ENCODE measurements around the gene PTPRE.

PTPRE gene

DNA sequence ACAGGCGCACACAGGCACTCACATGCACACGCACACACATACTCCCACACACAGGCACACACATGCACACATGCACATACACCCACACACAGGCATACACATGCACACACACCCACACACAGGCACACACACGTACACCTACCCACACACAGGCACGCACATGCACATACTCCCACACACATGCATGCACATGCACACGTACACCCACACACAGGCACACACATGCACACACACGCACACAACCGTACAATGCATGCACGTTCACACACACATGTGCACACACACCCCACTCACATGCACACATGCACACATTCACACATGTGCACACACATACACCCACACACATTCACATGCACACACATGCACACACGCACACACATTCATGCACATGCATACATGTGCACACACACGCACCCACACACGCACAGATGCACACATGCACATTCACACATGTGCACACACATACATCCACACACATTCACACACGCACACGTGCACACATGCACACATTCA, 160.0 kb downstream of the PTPRE start:
- in situ Hi-C loops (cut with HindIII; ENCODE audit: low sequenced_read_pairs) = no loop called here

DNA sequence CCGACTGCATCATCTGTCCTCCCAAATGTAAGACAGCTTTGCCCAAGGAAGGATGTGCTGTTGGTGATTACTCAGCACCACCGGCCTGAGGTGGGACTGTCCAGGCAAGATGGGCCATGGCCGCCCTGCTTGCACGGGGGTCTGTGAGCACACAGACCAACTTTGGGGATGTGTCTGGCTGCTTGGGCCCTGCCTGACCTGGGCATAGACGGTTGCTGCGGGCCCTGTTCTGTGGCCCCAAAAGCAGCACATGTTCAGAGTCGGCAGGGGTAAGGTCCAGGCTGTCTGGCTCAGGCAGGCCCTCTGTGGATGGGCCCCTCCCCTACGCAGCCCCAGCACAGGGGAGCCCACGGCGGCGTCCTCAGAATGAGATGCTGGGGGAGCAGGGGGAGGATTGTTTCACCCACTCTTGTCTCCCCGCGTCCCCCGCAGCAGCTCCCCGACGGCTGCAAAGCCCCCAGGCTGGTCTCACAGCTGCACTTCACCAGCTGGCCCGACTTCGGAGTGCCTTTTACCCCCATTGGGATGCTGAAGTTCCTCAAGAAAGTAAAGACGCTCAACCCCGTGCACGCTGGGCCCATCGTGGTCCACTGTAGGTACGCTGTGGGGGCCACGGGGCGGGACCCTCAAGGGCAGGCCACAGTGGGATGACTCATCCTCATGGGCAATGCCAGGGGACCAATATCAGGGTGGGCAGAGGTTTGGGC, 160.9 kb downstream of the PTPRE start:
- in situ Hi-C loops (cut with HindIII; ENCODE audit: low sequenced_read_pairs) = no loop called here

DNA sequence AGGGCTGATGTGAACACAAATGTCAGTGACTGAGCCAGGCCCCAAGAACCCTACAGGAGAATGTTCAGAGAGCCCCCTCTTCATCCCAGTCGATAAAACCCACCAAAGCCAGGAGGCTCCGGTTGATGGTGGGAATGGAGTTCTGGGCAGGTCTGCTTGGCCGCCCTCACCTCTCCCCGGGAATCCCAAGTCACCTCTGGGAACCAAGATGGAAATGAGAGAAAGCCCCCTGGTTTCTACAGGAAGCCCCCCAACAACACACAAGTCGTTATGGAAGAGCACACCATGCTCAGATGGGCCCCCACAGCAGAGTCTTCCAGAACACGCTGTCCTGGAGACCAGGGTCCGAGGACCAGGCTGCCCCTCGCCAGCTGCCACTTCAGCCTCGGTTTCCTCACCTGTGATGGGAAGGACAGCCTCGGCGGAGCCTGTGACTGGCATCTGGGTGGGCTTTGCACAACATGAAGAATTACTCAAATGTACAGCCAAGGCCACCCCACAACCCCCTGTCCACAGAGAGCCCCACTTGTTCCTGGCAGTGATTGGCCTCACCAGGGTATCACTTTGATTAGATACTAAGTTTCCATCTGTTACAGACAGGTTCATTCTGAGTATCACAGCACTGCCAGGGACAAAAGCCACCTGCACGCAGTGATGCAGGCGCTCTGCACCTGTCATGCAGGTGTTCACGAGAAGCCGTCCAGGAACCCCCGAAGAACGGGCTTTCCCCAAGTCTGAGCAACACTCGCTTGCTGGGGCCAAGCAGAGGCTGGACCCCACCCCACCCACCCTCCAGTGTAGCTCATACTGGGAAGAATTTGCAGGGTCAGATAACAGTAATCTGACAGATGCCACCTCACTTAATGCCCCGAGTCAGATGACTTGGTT, 161.7 kb downstream of the PTPRE start:
- in situ Hi-C loops (cut with HindIII; ENCODE audit: low sequenced_read_pairs) = no loop called here

DNA sequence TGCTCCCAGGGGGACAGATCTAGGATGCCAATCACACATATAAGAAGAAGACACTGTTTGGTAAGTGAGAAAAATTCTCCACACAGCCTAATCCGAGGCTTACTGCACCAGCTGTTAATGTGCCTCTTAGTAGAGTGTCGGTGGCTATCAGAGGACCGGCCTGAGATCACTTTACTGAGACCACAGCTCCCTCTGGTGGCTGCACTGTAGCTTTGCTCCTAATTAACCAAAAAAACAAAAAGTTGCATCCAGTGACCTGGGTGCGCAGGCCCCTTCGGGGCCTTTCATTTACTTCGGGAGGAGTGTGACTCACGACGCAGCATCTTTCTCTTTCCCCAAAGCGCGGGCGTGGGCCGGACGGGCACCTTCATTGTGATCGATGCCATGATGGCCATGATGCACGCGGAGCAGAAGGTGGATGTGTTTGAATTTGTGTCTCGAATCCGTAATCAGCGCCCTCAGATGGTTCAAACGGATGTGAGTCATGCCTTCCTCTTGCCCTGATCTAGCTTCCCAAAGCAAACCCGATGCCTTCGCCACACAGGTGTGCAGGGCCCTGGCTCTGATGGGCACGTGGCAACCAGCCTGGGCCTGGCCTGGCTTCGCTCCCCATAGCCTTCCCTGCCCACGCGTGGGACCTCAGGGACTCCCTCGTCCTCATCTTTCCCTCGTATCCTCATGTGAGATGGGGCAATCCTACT, 162.6 kb downstream of the PTPRE start:
- in situ Hi-C loops (cut with HindIII; ENCODE audit: low sequenced_read_pairs) = no loop called here

DNA sequence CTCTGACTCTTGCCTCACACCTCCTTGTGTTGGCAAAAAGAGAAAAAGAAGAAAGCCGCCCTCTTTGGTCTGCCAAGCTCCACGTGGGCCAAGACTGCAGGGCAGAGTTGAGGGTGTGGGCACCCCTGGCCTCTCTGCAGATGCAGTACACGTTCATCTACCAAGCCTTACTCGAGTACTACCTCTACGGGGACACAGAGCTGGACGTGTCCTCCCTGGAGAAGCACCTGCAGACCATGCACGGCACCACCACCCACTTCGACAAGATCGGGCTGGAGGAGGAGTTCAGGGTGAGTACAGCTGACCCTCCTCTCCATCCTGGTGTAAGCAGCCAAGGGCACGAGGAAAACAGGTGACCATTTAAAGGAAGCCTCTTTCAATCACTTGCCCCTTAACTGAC, 163.3 kb downstream of the PTPRE start:
- in situ Hi-C loops (cut with HindIII; ENCODE audit: low sequenced_read_pairs) = no loop called here

DNA sequence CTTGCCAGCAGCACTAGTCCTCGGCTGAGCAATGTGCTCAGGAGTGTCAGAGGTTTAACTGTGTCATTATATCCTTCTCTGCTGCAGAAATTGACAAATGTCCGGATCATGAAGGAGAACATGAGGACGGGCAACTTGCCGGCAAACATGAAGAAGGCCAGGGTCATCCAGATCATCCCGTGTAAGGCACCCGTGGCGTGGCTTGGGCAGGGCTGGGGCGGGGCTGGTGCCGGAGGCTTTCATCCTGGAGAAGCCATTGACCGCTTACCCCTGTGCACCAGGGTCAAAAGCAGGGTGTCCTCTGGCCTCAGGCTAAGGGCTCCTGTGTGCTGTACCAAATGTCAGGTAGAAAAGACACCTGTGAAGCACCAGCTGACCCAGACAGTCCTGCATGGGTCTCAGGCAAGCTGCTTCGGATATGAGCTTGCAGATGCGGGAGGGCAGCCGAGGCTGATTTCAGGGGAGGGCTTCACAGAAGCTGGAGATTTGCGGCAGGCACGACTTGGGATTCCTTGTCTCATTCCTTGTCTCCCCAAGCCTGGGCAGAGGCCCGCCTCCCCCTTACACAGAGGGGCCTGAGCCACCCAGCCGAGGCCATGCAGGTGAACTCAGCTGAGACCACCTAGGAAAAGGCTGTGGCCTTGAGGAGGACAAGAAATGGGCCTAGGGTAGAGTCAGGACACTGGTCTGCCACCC, 164.0 kb downstream of the PTPRE start:
- in situ Hi-C loops (cut with HindIII; ENCODE audit: low sequenced_read_pairs) = no loop called here

DNA sequence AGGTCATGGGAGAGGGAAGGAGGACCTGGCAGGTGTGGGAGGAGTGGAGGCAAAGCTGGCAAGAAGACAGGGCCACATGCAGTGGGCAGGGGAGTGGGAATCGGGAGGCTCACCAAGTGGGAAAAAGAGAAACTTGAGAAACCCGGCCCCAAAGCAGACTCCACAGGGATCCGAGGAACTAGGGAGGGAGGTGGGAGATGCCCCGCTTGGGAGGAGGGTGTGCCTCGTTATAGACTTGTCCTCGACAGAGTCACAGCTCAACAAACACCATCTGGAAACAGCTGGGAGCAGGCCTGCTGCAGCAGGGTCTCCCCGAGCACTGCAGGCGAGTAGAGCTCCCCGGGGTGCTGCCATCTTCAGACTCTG, 164.5 kb downstream of the PTPRE start:
- in situ Hi-C loops (cut with HindIII; ENCODE audit: low sequenced_read_pairs) = no loop called here

DNA sequence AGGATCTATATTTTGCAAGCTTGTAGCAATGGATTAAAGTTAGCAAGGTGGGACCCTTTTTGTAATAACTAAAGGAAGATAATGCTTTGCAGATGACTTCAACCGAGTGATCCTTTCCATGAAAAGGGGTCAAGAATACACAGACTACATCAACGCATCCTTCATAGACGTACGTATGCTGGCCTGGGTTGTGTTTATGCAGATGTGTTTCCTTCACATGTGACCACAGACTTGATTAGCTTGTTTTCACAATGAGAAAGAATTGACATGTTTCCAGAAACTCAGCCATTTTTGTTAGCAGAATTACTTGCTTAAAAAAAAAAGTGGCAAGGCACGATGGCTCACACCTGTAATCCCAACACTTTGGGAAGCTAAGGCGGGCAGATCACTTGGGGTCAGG, 165.1 kb downstream of the PTPRE start:
- in situ Hi-C loops (cut with HindIII; ENCODE audit: low sequenced_read_pairs) = no loop called here

DNA sequence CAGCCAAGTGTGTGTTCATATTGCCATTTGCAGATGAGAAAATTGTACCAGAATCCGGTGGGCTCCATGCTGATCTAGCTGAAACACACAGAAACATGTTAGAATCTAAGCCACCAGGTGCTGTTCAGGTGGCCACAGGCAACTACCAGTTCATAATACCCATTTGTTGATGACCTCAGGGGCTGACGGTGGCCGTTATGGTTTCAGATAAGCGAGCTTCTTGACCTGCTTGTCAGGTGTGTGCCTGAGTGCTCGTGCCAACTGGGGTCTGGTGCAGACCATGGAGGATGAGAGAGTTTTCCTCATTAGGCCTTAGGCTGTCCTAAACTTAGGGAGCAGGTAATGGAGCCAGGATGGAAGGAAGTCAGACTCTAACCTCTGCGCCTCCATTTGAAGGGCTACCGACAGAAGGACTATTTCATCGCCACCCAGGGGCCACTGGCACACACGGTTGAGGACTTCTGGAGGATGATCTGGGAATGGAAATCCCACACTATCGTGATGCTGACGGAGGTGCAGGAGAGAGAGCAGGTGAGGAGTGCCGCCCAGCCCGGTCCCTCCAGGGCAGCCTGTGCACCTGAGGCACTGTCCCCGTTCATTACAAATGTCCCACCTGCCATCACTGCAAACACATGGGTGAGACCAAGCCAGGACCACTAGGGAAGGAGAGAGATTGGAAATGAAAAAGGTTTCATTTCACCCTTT, 166.2 kb downstream of the PTPRE start:
- in situ Hi-C loops (cut with HindIII; ENCODE audit: low sequenced_read_pairs) = no loop called here

DNA sequence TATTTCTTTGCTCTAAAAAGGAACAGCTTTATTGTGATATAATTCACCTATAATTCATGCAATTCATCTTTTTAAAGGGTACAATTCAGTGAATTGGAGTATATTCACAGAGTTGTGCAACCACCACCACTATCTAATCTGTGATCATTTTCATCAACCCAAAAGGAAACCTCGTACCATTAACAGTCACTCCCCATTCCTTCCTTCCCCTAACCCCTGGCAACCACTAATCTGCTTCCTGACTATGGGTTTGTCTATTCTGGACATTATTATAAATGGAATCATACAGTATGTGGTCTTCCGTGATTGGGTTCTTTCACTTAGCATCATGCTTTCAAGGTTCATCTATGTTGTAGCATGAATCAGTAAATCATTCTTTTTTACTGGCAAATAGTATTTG, 167.0 kb downstream of the PTPRE start:
- in situ Hi-C loops (cut with HindIII; ENCODE audit: low sequenced_read_pairs) = no loop called here

DNA sequence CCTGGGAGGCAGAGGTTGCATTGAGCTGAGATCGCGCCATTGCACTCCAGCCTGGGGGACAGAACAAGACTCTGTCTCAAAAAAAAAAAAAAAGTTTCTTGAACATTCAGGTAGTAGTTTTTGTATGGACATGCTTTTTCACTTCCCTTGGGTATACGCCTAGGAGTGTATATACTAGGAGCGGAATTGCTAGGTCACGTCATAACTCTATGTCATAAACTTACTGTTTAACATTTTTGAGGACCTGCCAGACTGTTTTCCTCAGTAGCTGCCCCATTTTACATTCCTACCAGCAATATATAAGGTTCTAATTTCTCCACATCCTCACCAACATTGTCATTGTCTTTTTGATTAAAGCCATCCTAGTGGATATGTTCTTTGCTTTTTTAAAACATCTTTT, 167.7 kb downstream of the PTPRE start:
- in situ Hi-C loops (cut with HindIII; ENCODE audit: low sequenced_read_pairs) = no loop called here

DNA sequence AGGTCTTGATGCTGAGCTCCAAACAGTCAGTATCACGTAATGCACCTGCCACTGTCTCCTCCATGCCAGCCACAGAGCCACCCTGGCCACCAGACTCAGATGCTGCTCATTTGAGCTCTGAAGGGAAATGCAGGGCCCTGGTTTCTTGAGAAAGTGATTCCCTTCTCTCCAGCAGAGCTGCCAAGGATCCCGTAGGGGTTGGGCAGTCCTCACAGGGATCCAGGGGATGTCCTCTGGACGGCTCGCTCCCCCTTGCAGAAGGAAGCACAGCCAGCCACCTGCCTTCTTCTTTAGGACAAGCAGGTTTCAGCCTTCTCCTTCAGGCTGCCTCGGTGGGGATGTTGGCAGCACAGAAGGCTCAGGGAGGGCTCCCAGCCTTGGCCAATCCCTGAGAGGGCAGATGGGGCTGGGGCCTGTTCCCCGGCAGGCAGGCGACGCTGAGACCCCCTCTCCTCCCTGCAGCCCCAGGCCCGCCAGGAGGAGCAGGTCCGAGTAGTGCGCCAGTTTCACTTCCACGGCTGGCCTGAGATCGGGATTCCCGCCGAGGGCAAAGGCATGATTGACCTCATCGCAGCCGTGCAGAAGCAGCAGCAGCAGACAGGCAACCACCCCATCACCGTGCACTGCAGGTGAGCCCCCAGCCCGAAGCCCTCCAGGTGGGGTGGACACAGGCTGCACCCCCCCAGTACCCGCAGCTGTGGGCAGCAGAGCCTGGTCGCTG, 170.4 kb downstream of the PTPRE start:
- in situ Hi-C loops (cut with HindIII; ENCODE audit: low sequenced_read_pairs) = no loop called here

DNA sequence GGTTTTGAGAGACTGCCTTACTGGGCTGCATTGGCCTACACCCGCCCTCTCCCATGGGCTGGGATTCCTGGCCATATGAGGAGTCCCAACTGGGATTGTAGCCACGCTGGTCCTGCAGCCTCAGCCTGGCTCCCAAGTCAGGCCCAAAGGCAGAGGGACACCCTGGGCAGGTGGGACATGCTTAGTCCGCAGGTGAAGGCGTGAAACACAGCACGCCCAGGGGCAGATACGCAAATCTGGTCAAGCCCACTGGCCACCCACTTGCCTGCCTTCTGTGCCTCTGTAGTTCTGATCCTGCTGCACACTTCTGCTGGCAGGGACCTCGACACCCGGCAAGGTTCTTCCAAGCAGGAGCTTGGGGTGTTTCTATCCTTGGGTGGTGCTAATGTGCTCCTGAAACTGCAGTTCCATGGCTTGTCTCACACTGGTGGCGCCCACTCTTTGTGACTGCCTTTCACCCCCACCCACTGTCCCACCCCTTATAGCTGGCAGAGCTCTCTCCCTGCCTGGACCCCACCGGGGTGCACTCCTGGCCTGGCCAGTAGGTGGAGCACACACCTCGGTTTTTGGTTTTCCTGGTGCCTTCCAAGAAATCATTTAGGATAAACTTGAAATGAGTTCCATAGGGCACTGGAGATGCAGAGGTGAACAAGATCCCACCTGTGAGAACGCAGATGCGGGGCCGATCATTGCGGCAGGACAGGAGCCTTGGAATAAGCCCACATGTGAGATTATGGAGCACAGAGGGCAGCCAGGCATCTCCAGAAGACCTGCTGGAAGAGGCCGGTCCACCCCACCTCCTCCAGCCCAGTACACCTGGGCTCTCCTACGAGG, 171.4 kb downstream of the PTPRE start:
- in situ Hi-C loops (cut with HindIII; ENCODE audit: low sequenced_read_pairs) = no loop called here

DNA sequence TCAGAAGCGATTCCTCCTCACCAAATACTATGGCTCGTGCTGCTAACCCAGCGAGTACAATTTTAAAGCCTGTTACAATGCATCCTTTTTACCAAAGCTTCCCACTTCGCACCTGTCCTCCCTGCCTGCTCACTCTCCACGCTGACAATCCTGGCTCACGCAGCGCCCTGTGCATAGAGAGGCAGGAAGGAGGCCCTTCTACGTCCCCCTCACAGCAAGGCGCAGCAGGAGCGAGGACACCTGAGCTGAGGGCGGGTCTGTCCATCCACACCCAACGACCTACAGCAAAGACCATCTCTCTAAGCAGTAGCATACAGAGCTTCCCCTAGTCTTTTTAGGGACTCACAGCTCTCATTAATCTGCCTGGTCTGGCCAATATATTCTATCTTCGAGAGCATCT, 173.3 kb downstream of the PTPRE start:
- in situ Hi-C loops (cut with HindIII; ENCODE audit: low sequenced_read_pairs) = no loop called here

DNA sequence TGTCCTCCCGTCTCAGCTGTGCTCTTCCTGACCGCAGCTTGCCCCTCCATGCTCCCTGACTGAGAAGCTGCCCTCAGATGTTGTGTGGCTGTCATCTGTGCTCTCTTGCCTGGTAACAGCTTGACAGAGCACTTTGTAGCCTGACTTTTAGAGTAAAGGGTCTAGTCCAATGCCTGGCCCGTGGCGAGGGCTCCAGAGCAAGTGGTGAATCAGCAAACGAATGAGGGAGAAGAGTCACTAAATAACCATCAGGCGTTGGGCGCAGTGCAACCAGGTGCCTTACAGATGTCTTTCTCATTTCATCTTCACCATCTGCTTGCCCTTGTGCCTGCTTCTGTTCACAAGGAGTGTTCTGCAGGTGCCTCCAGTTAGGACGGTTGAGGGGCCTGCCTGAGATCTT, 173.7 kb downstream of the PTPRE start:
- in situ Hi-C loops (cut with HindIII; ENCODE audit: low sequenced_read_pairs) = no loop called here

DNA sequence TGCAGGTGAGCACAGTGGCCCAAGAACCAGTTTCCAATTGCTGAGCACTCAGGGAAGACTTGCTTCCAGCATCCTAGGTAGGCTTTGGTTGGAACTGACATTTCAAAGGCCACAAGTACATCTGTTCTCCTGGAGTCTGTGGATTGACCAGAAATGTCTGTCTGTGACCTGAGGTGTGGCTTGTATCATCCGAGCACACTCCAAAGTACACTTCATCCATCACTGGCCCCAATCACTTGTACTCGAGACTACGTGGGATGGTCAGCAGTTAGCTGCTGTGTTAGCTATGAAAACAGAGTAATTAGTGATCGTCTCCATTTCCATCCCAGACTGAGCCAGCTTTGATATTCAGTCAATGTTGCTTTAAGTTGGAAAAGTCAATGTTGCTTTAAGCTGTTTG, 174.3 kb downstream of the PTPRE start:
- in situ Hi-C loops (cut with HindIII; ENCODE audit: low sequenced_read_pairs) = no loop called here

DNA sequence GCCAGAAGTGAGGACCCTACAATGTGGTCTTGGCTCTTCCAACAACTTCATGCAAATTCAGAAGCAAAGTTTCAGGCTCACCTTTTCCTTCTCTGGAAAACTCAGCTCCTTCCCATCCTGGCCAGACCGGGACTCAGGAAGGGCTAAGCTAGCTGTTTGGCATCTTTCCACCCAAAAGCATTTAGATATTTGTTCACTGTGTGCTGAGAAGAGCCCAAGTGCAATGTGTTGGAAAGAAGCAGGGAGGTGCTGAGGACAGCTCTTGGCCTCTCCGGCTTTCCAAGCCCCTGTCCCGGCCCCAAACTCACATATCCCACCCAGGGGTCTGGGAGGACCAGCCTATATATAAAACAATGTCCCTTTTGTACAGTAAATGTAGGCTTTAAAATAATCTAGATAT, 174.8 kb downstream of the PTPRE start:
- in situ Hi-C loops (cut with HindIII; ENCODE audit: low sequenced_read_pairs) = no loop called here

DNA sequence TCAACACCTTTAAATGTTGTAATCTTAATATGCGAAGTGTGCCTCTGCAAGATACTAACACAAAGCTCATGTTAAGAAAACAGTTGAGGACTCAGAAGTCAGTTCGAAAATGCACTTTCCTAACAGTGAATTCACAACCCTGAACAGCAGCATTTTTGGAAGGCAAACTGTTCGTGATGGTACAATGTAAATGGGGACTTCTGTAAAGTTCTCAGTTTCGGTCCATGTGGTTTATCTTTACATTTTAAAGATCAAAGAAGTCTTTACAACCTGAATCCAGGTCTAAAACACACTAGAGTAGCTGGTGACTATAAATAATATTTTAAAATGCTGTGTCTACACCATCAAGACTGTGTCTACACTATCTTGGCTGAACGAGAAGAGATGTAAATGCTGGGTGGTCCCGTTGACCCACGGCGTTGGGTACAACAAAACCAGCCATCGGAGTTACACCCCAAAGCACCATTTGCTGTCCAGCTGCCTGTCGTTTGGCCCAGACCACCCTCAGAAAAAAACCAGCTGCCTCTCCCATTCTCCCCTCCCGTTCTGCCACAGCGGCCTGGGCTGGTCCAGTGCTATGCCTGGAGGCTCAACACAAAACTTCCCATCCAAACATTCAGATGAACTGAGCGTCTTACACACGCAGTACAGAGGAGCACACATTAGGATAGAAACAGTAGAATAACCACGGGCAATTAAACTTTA, 176.4 kb downstream of the PTPRE start:
- in situ Hi-C loops (cut with HindIII; ENCODE audit: low sequenced_read_pairs) = no loop called here
